Heart left ventricle (tissue), 13 donors: ENCODE data around the gene NKD1.
A peak's percentile ranks its signal among the peaks of the same experiment; 100 is the strongest.

Experiments
- CTCF ChIP-seq, 12 donors: fragments of 200-600 bp; sonication (generic) in 4 of 12; IDR thresholded peaks; one replicate each; pipeline versions ENCODE4 v1.5.0 to v1.8.0; 2018 to 2022; ENCODE audit warnings: antibody characterized with exemption in 12 of 12, mild to moderate bottlenecking in 5 of 12
- POLR2A ChIP-seq, 2 donors: fragments of 450-650 bp; IDR thresholded peaks; one replicate each; pipeline ENCODE4 v1.6.1; 2017; ENCODE audit warnings: antibody characterized with exemption in 2 of 2, mild to moderate bottlenecking in 2 of 2, moderate library complexity in 2 of 2
- donor health status: ischemic (EF 13 %, LVEDD 7.1; RV severe dilation, severe dysfunction).
- donor health status: DM: no; HTN: yes; CAD: no.
- donor health status: DM: no; HTN: no; CAD: no.
- donor health status: ischemic (EF 25% LVEDD 6.9; RV normal size, moderate dysfunction).
- donor health status: ischemic (EF 25% LVEDD 5.7; RV mildly dilated, moderate dysfunction).
- donor health status: ischemic (EF 35%, LVEDD 5.7; RV mildly dilated, moderate dysfunction).
- donor health status: nonischemic (EF 11% LVEDD 7.7; RV severe dilation, severe dysfunction).
- donor health status: DM: yes; HTN: yes; CAD: no.
- donor health status: PGD.
- donor health status: ischemic (EF 29% LVEDD 5.4; RV normal size, mild dysfunction).
- donor health status: nonischemic (EF 23%, LVEDD 6.1; RV moderate dilation, normal function).

DNA sequence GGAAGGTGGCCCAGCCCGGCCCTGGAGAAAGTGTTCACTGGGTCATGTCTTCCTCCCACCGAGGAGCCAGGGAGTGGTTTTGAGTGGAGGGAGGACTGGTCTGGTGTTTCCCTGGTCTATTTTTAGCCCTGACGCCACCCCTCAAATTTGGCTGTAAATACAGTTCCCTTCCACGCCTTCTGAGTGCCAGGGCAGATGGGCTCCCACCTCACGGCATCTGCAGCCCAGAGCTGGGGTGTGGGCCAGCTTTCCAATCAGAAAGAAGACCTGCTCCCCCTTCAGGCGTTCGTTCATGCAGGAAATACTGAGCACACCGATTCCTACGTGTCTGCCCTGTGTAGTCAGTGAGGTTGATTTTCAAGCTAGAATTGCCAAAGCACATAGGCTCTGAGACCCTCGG, 79.2 kb downstream of the NKD1 start:
- TF ChIP-seq POLR2A (IDR thresholded peaks at IDR 0.05) (no peak), CTCF (IDR thresholded peaks at IDR 0.05) (peak in 10 of 12 donors; percentile 16 to 59 (median 41))
